ENCODE measurements around the gene DAO.

DAO gene

DNA sequence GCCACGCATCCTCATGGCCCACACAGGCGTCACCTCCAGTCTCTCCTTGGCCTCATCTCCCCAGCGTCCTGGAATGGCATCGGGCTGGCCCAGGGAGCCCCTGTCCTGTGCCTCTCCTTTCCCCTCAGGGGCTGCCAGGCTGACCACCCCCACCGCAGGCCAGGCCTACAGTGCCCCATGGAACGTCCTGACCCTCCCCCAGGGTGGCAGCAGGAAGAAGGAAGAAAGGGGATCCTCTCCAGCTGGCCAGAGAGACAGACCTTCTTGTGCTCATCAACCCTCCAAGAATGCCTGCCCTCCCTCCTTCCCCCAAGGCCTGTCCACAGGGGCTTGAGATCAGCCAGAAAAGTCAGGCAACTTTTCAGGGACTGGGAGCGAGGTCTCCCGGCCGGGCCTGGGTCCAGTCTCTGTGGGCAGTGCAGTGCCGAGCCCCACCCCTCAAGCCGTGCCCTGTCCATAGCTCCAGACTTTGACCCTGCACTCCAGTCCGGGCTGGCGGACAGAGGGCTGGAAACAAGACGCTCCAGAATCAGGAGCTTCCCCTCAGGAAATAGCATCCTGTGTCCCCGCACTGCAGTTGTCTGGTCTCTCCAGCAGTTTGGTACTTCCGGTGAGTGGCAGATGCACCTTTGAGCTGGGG lies at the start of gene DAO:
DAO (plus strand) TSS at position 478 of the 640 bp plus-strand sequence. CDS start 4,915 bp downstream, outside the sequence.
- no peak for DNase-seq
- Mint-ChIP-seq H3K36me3 (ENCODE audit: low read depth) (no peaks in the 10 kb centered on the region), H3K9me3 (no peaks in the 10 kb centered on the region), H3K4me3 (no peak within 1 kb of the TSS), H3K4me1 (no peaks in the 10 kb centered on the region), H3K27ac (no peak within 1 kb of the TSS), H3K27me3 (ENCODE audit: low read depth, poor library complexity) (peaks cover 25% of the 10 kb centered on the region)
- TF ChIP-seq, protein P1, sequence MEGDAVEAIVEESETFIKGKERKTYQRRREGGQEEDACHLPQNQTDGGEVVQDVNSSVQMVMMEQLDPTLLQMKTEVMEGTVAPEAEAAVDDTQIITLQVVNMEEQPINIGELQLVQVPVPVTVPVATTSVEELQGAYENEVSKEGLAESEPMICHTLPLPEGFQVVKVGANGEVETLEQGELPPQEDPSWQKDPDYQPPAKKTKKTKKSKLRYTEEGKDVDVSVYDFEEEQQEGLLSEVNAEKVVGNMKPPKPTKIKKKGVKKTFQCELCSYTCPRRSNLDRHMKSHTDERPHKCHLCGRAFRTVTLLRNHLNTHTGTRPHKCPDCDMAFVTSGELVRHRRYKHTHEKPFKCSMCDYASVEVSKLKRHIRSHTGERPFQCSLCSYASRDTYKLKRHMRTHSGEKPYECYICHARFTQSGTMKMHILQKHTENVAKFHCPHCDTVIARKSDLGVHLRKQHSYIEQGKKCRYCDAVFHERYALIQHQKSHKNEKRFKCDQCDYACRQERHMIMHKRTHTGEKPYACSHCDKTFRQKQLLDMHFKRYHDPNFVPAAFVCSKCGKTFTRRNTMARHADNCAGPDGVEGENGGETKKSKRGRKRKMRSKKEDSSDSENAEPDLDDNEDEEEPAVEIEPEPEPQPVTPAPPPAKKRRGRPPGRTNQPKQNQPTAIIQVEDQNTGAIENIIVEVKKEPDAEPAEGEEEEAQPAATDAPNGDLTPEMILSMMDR (IDR thresholded peaks at IDR 0.05) = no peak

DNA sequence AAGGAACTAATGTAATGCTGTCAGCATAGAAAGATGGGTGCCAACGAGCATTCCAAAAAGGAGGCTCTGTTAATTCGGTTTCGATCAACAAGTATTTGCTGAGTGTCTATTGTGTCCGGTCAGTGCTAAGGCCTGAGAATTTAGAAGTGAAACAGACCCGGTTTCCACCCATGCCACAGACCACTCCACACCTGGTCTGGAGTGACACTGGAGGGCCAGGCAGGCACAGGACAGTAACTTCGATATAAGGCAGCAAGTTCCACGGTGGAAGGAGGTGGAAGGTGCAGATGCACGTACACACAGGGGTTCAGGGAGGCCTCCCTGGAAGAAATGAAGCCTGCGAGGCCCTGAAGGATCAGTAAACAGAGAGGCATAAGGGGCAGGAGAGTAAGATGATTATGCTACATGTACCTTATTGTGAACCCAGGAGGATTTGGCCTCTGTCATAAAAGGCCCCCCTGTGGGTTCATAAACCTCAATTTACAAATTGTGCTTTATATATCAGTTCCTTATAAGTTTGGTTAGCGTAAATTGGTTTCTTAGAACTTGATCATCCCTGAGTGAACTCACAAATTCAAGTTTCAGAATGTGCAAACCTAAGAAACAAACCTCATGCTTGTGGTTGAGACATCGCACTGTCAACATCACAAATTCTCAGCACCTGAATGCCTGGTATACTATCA lies 48.4 kb upstream of the DAO start:
- Mint-ChIP-seq H3K27me3 (ENCODE audit: low read depth, poor library complexity) (peaks cover 7% of the 10 kb centered on the region), H3K36me3 (ENCODE audit: low read depth) (peaks cover 74% of the 10 kb centered on the region), H3K9me3 (no peaks in the 10 kb centered on the region)

GRCh38 chr12:108832208-108832607 lies 47.7 kb upstream of the DAO start:
- peak overlapping the region; percentile 48 for H3K27ac Mint-ChIP-seq
- peaks cover 79% of the 10 kb centered on the region for H3K36me3 Mint-ChIP-seq (ENCODE audit: low read depth)
- H3K4me1 Mint-ChIP-seq = peaks cover 46% of the 10 kb centered on the region

More for the DNA sequence above, 48.4 kb upstream of the DAO start:
- Mint-ChIP-seq H3K4me3 (no peak overlapping the region), H3K27ac (no peak overlapping the region), H3K4me1 (peaks cover 54% of the 10 kb centered on the region)
- no peak for DNase-seq
- TF ChIP-seq, protein P1 (IDR thresholded peaks at IDR 0.05) = no peak

GRCh38 chr12:108832730-108833354 lies 47.0 kb upstream of the DAO start:
- H3K4me1 Mint-ChIP-seq = peaks cover 40% of the 10 kb centered on the region
- TF ChIP-seq, protein P1 (IDR thresholded peaks at IDR 0.05) = no peak
- H3K36me3 Mint-ChIP-seq (ENCODE audit: low read depth) = peaks cover 80% of the 10 kb centered on the region
- no peak overlapping the region for H3K4me3 Mint-ChIP-seq
- peaks cover 7% of the 10 kb centered on the region for H3K27me3 Mint-ChIP-seq (ENCODE audit: low read depth, poor library complexity)
- peak overlapping the region; percentile 93 for H3K27ac Mint-ChIP-seq
- DNase-seq = no peak
- no peaks in the 10 kb centered on the region for H3K9me3 Mint-ChIP-seq

More at GRCh38 chr12:108832208-108832607, 47.7 kb upstream of the DAO start:
- Mint-ChIP-seq H3K9me3 (no peaks in the 10 kb centered on the region), H3K4me3 (no peak overlapping the region), H3K27me3 (ENCODE audit: low read depth, poor library complexity) (peaks cover 7% of the 10 kb centered on the region)
- TF ChIP-seq, protein P1 (IDR thresholded peaks at IDR 0.05) = no peak
- no peak for DNase-seq

DNA sequence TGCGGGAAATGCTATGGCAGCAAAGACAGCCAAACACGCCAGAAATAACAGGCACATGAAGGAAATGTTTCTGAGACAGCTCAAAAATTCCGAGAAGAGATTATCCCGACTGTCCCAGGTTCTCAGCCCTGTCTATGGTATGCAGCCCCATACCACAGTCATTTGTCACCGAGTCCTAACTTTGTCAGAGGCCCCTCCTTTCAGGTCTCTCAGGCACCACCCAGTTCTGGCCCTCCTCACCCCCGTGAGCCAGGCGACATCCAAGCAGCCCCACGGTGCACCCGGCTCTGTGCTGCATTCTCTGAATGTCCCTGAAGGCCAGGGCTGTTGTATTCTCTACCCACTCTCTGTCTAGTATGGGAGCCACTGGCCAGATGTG lies 46.5 kb upstream of the DAO start:
- Mint-ChIP-seq H3K27ac (peak overlapping the region; percentile 93), H3K4me3 (no peak overlapping the region), H3K4me1 (peaks cover 39% of the 10 kb centered on the region), H3K27me3 (ENCODE audit: low read depth, poor library complexity) (peaks cover 7% of the 10 kb centered on the region), H3K36me3 (ENCODE audit: low read depth) (peaks cover 79% of the 10 kb centered on the region), H3K9me3 (no peaks in the 10 kb centered on the region)
- DNase-seq = no peak
- TF ChIP-seq, protein P1 (IDR thresholded peaks at IDR 0.05) = no peak
